Activated T-cell treated with anti-CD3 and anti-CD28 coated beads for 48 hours (primary cell): Measurements from ENCODE around the gene JAML.

Source experiments
- DNase-seq: peaks from one replicate; pipeline ENCODE4 v3.0.0-alpha.2; 2020; ENCODE audit warnings: low read depth

The JAML gene

DNA sequence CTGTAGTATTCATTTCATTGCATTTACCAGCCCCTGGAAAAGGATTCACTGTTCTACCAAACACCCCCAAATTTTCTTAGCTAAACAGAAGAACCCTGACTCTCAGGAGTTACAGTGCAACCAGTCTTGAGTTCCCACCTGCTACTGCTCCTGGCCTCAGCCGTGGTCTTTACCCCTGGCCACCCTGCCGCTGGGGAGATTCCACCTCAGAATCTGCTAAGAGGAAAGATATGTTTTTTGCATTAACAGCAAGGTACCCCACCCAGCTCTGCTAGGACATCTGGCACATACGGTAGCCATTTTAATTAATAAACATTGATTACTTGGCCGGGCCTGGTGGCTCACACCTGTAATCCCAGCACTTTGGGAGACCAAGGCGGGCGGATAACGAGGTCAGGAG lies 9.0 kb downstream of the JAML start:
- DNase-seq = no peak

DNA sequence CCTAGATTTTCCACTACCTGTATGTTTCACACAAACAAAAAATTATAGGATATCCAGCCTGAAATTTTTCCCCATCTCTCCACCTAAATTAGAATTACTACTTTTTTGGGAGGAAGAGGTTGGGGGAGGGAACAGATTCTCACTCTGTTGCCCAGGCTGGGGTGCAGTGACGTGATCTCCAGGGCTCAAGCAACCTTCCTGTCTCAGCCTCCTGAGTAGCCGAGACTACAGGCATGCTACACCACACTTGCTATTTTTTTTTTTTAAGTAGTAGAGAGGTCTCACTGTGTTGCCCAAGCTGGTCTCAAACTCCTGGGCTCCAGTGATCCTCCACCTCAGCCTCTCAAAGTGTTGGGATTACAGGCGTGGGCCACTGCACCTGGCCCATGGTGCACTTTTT lies 9.5 kb downstream of the JAML start:
- no peak for DNase-seq

DNA sequence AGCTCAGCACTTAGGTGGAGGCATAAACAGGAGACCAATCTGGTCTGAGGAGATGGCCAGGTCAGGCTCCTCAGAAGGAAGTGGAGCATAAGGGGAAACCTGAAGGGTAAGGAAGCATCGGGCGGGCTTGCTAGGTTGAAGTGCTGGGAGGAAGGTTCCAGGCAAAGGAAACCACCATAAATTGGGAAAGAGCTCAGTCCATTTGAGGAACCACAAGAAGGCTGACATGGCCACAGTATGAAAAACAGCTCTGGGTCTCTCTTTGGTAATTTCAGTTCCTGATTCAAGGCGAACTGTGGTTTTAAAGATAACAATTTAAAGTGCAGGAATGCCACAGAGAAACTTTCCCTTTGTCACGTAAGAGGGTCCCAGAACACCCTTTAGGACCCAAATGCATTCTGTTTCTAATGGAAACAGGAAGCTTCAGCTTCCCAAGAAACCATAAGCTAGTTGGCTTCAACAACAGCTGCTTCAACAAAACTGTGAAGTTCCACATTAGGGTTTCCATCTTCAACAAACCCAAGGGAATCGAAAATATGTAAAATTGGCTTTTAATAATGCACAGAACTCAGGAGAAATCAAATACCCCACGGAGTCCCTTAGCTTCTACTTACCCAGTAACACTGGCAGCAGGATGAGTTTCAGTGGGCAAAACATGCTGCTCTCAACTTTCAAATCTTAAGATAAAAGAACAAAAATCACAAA lies 10.4 kb downstream of the JAML start:
- DNase-seq = no peak

DNA sequence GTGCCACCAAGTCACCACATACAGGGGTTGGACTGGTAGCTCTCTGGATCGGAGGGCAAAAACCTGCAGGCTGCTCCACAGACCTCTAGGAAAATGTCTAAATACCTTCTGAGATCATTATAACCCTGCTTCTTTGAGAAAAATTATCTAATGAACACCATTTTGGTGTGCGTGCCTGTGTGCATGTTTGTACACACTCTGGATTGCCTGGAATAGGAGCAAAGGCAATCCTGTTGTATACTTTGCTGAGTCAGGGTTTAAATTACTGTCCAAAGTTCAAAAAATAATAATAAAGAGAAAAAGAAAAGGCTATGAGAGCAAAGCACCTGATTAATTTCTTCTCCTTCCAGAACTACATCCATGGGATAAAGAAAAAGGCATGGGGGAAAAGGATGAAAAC lies 11.0 kb downstream of the JAML start:
- DNase-seq = no peak

DNA sequence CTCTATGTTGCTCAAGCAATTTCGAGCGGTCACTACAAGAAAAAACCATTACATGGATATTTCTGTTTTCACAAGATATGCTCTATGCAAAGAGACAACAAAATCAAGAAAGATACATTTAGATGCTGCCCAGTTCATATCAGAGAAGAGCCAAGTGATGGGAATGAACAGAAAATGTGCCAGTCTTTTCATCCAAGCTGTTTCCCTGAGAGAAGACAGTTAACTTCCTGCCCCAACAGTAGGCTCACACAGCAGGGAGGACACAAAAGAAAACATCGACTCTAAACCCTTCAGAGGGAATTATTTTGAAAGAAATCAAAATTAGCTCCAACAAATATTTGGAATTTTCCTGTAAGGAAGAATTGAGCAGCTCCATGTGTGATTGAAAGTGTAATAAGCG lies 11.6 kb downstream of the JAML start:
- DNase-seq = no peak

DNA sequence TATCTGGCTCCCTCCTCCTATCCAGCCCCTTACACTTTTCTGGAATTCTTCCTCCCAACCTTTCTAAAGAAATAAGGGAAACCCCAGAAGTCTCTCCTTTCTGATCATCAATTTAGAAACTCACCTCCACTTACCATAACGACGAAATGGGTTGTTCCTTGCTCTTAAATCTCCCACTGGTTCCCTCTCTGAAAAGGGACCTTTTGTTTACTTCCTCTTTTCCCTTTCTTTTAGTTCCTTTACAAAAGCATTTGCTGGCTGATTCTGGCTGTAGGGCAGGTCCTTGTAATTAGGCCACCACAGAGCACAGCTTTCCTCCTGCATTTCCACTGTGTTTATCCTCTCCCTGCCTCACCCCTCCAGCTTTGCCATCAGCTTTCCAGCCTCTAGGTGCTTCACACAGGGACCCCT lies 12.0 kb downstream of the JAML start:
- no peak for DNase-seq

DNA sequence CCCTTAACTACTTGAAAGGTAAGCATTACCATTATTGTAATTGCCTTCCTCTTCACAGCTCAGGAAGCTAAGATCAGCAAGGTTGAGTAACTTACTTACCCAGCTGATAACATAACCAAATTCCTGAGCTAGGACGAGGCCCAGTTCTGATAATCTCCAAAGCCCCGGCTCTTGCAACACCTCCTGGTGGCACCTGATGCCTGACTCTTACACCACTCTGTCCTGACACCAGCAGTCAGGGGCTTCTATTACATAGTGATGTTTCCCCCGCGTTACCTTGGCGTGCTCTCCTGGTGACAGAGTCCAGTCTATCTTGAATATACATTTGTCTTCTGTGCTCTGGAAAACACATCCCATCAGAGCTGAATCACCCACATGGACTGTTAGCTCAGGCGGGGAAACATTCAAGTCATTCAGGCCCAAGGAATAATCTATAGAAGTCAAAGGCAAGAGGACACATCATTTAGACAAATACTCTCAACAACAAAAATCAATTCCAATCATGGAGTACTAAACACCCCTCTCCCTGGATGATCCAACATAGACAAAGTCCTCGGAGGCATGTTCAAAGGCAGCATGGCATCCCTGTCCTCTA lies 12.6 kb downstream of the JAML start:
- no peak for DNase-seq

DNA sequence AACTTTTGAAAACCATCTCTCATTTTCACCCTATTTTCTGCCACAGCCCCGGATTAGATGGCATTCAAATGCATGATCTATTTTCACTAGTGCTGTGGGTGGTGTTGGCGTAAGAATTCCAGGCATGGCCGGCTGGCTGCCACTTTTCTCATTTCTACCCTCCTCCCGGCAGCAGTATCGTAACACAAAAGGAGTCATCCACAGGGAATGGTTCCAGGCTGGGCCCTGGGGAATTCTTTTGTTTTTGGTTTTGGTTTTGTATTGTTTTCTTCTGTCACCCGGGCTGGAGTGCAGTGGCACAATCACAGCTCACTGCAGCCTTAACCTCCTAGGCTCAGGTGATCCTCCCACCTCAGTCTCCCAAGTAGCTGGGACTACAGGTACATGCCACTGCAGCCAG lies 13.8 kb downstream of the JAML start:
- DNase-seq = no peak

DNA sequence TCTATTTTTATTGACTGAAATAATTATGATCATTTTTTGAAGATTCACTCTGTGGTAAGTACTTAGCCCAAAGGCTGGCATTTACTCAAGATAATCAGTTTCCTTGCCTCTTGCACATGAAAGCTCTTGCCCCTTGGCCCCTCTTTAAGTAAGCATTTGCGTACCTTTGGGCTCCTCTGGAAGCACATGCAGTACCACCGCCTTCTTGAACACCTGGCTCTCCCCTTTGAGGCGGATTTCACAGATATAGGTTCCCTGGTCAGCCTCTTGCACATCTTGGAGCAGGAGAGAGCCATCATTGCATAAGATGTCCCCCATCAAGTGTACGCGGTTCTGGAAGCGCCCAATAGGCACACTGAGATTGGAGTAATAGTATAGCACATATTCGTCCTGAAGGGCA lies 14.5 kb downstream of the JAML start:
- no peak for DNase-seq

DNA sequence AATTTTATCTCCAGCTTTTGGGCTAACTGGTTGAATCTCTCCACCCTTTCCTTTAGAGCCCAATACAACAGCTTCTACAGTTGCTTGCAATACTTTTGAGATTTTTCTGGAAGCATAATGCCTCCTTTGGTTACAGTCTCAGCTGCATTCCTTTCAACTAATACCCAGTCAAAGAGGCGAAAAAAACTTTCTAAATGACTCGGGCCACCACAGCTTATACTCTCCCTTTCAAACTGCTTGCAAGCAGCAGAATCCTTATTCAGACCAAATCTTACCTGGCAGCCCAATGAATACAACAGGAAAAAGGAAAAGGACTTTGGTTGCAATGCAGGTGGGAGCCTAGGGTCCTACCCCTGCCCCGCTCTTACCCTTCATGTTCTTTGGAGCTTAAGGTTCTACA lies 15.8 kb downstream of the JAML start:
- no peak for DNase-seq

DNA sequence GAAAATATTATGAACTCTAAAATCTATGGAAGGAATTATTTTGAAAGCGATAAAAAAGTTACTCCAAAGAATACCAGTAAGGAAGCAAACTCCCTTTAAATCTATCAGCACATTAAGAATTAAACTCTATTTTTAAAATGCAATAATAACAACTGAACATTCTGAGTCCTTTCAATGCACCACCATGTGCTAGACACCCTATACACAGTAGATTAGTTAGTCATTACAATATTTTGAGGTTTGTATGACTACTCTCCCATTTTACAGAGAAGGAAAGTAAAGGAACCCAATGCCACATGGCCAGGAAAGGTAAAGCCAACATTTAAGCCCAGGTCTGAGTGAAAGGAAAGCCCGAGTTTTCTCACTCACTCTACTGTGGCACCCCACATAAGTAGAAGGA lies 17.7 kb downstream of the JAML start:
- DNase-seq = no peak

DNA sequence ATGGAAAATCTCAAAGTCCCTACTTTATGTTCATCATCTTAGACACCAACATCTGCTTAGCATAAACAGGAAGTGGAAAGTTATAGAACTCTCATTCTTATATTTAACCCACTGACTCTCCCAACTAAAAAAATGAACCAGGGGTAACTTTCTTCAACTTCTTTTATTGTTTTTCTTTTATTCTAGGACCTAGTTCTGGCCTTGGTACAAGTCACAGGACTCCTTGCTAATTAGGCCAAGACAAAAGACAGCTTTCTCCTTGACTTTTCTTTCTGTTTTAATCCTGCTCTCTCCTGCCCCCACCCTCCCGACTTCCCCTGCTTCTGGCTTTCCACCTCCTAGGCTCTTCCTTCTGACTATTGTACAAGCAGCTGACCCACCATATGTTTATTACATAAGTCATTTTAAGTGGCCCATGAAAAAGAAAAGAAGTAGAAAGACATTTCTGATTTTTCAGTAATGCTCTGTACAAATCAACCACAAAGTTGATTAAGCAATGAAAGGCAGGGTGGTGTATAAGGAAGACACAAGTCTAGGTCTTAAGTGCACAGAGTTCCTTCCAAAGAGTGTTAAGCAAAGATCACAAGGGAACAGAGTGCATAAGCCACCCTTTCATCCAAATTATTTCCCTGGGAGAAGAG lies 18.3 kb downstream of the JAML start:
- no peak for DNase-seq

DNA sequence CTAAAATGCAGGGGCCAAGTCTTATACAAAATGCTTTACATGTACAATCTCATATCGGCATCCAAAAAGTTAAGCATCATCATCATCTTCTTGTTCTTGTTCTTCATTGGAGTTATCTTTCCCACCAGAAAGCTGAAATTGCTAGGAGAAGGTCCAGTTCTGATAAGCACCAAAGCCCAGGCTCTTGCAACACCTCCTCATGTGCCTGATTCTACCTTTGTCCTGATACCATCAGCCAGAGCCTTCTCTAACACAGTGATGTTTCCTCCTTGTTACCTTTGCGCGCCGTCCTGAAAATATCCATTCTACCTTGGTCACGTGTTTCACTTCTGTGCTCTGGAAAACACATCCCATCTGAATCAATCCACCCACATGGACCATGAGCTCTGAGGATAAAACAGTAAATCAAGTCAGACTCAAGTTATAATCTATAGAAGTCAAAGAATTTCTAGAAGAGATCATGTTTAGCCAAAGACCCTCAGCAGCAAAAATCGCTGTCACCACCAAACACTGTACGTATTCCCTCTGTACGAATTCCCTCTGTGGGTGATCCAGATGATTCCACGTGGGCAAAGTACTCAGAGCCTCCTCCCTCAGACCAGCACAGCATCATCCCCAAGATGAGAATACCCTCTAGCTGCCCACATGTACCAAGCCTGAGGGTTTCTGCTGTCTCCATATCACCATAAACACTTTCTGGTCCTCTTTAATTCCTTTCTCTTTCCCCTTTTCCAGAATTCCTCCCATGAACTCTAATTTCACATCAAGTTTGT lies 19.0 kb downstream of the JAML start:
- DNase-seq = no peak

DNA sequence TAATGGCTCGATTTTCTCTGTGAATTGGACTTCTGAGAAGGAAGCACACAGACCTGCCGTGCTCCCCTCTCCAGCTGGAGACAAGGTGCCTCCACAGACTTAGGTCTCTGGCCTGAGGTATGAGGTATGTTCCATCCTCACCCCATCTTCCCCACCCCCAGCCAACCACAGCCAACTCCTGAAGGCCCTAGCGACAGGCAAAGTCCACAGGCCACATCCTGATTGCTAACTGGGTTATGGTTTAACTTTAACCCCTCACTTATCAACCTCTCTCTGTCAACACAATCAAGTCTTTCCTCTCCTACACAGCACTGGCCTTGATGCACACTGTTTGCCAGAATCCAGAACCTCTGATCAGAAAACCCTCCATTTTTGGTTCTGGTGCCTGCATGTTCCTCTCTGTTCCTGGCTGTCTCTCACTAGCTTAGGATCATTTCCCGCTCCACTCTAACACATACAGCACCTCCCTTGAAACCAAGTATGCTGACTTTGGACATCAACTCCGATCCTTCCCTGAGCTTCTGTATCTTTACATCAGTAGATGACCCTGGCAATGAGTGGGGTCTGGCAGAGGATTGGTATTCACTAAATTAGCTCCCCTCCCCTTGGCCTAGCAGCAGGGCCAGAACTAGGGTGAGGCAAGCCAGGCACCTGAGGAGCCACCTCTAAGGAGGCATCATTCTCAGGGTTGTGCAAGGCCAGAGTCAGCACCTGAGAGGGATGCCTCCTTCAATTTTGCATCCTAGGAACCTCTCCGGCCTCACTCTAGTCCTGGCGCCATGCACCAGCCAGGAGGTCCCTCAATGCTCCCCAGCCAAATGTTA lies 22.0 kb downstream of the JAML start:
- DNase-seq = peak; percentile 56

DNA sequence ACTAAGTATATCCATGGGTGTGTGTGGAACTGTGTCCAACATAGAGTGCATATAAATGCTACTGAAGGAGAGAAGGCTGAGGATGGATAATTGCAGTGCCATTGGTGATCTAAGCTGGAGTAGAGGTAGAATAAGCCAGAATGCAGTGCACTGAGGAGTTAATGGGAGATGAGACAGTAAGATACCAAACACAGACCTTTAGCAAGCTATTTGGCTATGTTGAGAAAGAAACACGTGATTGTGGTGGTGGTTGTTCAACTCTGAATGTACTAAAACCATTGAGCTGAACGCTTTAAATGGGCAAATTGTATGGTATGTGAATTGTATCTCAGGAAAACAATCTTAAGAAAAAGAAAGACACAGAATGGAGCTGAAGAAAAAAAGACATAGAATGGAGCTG lies 22.8 kb downstream of the JAML start:
- DNase-seq = no peak

DNA sequence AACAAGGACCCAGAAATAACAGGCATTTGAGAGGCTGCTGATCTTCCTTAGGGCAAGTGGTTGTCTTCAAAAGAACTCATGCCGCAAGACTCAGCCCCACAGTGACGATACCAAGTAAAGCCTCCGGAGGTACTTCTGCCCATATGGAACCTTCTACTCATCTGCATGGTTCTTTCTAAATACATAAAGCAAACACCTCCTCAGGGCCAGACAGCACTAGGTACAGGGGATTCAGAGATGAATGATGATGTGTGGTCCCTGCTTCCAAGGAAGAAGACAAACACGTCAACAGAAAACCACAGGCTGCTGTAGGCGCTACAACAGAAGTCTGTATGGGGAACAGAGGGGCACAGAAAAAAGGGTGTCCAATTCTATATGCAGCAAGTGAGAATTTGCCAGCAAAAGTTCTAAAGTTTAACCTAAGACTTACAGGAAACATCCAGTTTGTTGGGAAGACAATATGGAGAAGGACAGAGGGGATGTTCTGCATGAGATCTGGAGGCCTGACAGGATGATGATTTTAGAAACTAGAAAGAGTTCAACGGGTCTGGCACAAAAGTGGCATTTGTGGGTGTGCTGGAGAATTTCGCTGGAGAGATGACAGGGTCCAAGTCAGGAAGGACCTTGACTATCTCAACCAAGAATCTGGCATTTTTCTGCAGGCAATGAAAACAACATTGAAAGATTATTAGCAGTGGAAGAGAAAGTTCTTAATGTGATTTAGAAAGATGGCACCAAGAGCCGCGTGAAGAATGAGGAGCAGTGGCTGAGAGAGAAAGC lies 23.7 kb downstream of the JAML start:
- DNase-seq = no peak

DNA sequence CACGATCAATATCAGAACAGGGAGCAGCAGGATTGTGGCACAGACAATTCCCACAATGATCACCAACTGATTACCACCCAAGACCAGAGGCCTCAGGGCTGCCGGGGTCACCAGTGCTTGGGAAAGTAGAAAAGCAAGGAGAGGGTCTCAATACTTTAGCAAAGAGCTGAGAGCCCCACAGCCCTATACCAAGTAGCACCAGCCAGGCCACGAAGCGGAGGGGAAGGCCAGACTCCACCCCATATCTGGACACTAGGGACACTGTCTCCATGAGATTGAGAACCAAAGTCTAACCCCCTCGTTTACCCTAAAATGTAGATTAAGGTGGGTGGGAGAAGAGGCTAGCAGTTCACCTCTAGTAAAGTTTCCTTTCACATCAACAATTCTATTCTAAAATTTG lies 24.3 kb downstream of the JAML start:
- no peak for DNase-seq

DNA sequence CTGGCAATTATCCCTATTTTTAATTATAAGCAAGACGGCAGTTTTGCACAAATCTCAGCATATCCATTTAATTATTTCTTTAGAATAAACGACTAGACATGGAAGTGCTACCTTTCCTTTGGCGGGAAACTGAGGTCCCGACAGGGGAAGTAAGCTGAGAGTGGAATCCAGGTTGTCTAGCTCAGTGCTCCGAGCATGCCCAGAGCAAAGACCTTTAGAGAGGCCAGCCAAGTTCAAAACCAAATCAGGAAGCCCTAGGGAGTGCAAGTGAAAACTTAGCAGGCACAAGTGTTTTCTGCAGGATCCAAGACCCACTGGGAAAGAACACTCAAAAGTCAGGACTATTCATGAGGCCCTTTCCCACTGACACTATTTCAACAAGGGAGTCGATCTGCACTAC lies 25.7 kb downstream of the JAML start:
- DNase-seq = no peak

DNA sequence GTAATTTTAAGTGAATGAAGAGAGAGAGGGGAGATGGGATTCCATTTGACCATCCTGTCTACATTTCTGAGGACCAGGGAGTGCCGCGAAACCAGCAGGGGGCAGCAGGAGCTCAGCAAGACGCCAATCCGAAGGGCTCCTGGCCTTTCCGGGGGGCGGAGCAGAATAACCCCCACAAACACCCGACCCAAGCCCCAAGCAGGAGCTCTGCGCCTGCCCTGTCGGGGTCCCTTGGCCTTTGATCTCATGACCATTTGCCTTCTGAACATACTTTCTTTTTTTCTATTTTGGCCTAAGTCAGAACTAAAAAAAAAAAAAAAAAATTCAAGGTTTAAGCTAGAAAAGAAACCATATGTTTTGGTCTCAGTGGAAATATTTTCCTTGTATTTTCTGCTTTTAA lies 26.4 kb downstream of the JAML start:
- DNase-seq = peak; percentile 82

DNA sequence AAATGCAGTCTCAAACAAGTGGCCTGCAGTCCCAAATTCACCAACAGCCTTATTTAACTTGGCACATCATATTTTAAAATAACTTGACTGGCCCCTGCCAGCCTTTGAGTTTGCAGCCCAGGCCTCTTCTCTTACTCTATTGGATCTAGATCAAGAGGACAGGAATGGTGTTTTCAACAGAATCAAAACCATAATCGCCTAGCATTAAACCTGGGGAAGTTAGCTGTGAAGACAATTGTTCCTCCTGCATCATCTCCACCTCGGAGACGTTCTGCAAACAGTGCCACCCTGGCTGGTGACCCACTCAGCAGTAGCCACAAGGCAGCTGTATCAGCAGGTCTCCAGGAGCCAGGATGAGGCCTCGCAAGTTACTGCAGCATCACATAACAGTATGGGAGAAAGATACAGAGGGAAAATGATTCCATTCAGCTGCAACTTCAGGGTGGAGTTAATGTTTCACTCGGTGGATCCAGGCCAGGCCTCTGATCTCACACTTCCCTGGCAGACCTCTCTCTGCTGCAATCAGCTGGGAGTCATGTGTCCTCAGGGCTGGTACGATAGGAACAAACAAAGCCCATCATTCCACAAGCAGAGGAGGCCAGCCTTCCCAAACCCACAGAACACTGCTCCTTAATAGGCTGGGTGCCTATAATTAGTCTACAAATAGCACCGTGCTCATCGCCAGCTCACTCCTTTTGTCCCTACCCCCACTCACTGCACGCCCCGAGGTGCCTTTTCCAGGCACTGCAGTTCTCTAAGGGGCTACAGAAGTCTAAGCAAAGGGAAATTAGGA lies 29.8 kb downstream of the JAML start:
- no peak for DNase-seq
